IgD-negative memory B cell (primary cell): ENCODE data around the gene PITPNB. TPM values are rescaled to one million over a fixed set of nuclear protein-coding genes. Genes with fewer than 3 reads are reported as not detected.
A peak's percentile ranks its signal among the peaks of the same experiment; 100 is the strongest.

Experiments
- H3K27ac Mint-ChIP-seq, 3 donors: one replicate each; pipeline ENCODE4 v1.8.0; 2020 to 2022; ENCODE audit warnings: mild to moderate bottlenecking in 3 of 3, mixed read lengths in 3 of 3, moderate library complexity in 1 of 3
- H3K27me3 Mint-ChIP-seq: one replicate; pipeline ENCODE4 v1.8.0; 2021; ENCODE audit warnings: mixed read lengths
- H3K36me3 Mint-ChIP-seq: one replicate; pipeline ENCODE4 v1.8.0; 2020; ENCODE audit warnings: mild to moderate bottlenecking, mixed read lengths
- H3K4me1 Mint-ChIP-seq, 3 donors: one replicate each; pipeline ENCODE4 v1.8.0; 2020 to 2022; ENCODE audit warnings: mixed read lengths in 3 of 3, mild to moderate bottlenecking in 1 of 3
- H3K4me3 Mint-ChIP-seq, 4 donors: one replicate each; pipeline ENCODE4 v1.8.0; 2020 to 2022; ENCODE audit warnings: mild to moderate bottlenecking in 4 of 4, mixed read lengths in 4 of 4, moderate library complexity in 3 of 4
- H3K9me3 Mint-ChIP-seq, 3 donors: one replicate each; pipeline ENCODE4 v1.8.0; 2020 to 2021; ENCODE audit warnings: mixed read lengths in 3 of 3, mild to moderate bottlenecking in 1 of 3
- polyA plus RNA-seq: library from polyadenylated mRNA; unstranded; fragments of 300-500 nt; fragmentation: Illumina TruSeq; gene quantifications from one replicate; pipeline ENCODE4 v1.2.3, GENCODE V29; 2021

Gene PITPNB
- polyA plus RNA-seq, 1 donor from 2014 or later: 55.9 TPM

DNA sequence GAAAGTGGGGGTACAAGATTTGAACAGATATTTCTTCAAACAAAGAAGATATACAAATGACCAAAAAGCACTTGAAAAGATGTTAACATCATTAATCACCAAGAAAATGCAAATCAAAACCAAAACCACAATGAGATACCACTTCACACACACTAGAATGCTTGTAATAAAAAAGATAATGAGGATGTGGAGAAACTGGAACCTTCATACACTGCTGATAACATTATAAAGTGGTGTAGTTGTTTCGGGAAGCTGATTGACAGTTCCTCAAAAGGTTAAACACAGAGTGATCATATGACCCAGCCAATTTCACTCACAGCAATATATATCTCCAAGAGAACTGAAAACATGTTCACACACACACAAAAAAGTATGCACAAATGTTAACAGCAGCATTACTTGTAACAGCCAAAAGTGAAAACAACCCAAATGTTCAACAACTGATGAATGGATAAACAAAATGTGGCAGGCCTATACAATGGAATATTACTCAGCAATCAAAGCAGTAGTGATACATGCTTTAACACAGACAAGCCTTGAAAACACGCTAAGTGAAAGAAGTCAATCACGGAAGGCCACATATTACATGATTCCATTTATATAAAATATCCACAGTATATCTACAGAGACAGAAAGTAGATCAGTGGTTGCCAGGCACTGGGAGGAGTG is 15.1 kb downstream of the PITPNB start:
- H3K27me3 Mint-ChIP-seq: no peaks in the 10 kb centered on the region
- peaks cover 12% of the 10 kb centered on the region for H3K36me3 Mint-ChIP-seq
- peak overlapping the region in 1 of 3 donors; percentile 32 for H3K27ac Mint-ChIP-seq
- peaks cover 12 to 22% (median 14%) of the 10 kb centered on the region in 3 donors for H3K4me1 Mint-ChIP-seq
- no peak overlapping the region for H3K4me3 Mint-ChIP-seq
- H3K9me3 Mint-ChIP-seq: no peaks in the 10 kb centered on the region

DNA sequence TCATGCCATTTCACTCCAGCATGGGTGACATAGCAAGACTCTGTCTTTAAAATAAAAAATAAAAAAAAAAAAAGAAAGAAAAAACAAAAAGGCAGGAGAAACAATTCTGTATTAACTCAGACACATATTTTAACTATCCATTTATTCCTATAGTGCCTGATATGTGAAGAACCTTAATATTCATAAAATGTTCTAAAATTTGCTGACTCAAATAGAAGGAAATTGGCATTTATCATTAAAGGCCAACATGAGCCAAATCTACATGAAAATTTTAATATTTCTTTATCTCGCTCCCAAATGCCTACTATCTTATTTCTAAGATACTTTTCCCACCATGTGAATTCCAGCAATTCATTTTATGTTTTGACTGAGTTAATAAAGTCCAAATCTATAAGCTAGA is 18.9 kb downstream of the PITPNB start:
- H3K36me3 Mint-ChIP-seq: peaks cover 7% of the 10 kb centered on the region

DNA sequence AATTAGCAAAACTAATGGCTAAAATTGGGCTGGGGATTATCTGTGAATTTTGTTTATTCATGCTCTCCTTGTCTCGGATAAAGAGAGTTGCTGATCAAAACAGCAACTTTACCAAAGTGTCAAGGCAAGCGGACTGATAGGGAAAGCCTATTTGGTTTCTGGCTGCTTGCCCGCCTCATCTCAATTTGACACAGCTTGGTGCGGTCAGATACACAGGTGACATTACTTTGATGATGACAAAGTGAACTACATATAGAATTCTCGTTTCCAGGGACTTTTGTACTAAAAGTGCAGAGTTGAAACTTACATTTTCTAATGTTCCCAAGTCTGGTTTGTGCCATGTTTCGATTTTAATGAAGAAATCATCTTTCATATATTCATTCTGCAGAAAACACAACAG is 22.8 kb downstream of the PITPNB start:
- H3K27me3 Mint-ChIP-seq: no peaks in the 10 kb centered on the region
- H3K36me3 Mint-ChIP-seq: peaks cover 6% of the 10 kb centered on the region
- H3K9me3 Mint-ChIP-seq: no peaks in the 10 kb centered on the region
- peaks cover 10 to 21% (median 12%) of the 10 kb centered on the region in 3 donors for H3K4me1 Mint-ChIP-seq
- peak overlapping the region in 1 of 3 donors; percentile 9 for H3K27ac Mint-ChIP-seq
- H3K4me3 Mint-ChIP-seq: no peak overlapping the region

More for the DNA sequence above, 18.9 kb downstream of the PITPNB start:
- Mint-ChIP-seq H3K4me1 (peaks cover 16 to 25% (median 24%) of the 10 kb centered on the region in 3 donors), H3K27me3 (no peaks in the 10 kb centered on the region), H3K4me3 (no peak overlapping the region), H3K9me3 (no peaks in the 10 kb centered on the region), H3K27ac (no peak overlapping the region)

DNA sequence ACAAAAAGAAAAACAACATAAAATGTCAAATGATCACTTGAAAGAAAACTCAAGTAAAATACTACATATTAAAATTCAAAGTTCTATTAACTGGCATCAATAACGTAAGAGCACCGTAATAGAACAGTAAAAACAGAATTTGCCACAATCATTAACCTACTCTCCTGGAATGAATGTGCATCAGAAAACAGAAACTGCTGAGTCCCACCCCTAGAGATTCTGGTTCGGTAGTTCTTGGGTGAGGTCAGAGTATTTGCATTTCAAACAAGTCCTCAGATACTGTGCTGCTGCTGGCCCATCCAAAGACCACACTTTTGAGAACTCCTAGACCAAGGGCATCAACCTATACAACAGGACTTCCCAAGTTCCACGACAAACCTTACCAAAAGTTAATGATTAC is 23.5 kb downstream of the PITPNB start:
- H3K27me3 Mint-ChIP-seq: no peaks in the 10 kb centered on the region
- no peak overlapping the region for H3K4me3 Mint-ChIP-seq
- H3K27ac Mint-ChIP-seq: no peak overlapping the region
- no peaks in the 10 kb centered on the region for H3K9me3 Mint-ChIP-seq
- peaks cover 10 to 15% (median 11%) of the 10 kb centered on the region in 3 donors for H3K4me1 Mint-ChIP-seq
- H3K36me3 Mint-ChIP-seq: peaks cover 6% of the 10 kb centered on the region

DNA sequence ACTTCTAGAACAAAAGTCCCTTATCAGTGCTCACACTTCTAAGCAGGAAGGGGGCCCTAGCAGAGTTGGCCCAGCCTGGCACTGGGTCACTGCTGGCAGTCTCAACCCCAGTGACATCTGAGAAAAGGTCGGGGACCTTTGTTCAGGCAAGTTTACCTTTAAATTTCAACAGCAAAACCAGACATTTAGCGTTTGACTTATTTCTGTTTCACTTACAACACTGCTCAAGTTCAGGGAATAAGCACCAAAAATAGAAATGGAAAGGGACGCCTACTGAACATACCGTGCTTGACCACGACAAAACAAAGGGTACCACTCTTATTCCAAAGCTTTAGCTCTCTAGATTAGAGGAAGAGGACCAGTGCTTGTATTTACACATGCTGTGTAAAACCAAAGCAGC is 26.2 kb downstream of the PITPNB start:
- Mint-ChIP-seq H3K4me3 (no peak overlapping the region), H3K4me1 (peaks cover 10 to 11% (median 10%) of the 10 kb centered on the region in 3 donors), H3K27ac (no peak overlapping the region), H3K36me3 (peaks cover 4% of the 10 kb centered on the region), H3K9me3 (no peaks in the 10 kb centered on the region), H3K27me3 (no peaks in the 10 kb centered on the region)

DNA sequence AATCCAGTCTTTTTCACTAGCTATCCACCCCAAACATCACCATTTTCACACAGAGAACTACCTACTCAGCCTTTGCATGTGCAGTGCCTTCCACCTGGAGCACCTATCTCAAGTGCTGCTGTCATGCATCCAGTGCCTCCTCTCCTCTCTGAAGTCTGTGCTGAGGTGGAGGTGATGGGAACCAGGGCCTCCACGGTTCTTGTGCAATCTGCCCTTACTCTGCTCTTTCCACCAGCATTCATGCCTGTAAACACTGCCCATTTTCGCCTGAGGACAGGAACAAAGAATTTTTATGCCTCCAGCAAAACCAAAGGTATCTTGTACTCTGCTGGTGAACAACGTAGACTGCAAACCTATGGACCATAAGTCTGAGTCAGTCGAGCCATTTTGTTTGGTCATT is 27.0 kb downstream of the PITPNB start:
- Mint-ChIP-seq H3K4me3 (no peak overlapping the region), H3K9me3 (no peaks in the 10 kb centered on the region), H3K4me1 (peaks cover 11% of the 10 kb centered on the region in 3 donors), H3K36me3 (peaks cover 4% of the 10 kb centered on the region), H3K27ac (peak overlapping the region in 1 of 3 donors; percentile 80), H3K27me3 (no peaks in the 10 kb centered on the region)

DNA sequence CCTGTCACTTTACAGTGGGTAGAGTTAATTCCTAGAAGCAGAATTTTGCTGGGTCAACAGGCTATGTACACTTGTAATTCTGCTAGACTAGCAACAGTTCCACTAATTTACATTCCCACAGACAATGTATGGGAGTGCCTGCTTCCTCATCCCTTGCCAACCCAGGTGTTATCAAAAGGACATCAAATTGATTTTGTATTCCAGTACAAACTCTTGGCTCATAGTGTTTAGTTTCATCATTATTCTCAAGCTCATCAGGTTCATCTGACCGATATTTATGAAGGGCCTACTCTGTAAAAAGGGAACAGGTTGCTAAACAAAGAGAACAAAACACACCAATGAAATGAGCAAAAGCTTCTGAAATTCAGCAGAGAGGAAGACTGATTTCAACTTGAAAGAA is 30.7 kb downstream of the PITPNB start:
- Mint-ChIP-seq H3K4me3 (no peak overlapping the region), H3K27ac (no peak overlapping the region), H3K27me3 (no peaks in the 10 kb centered on the region), H3K36me3 (peaks cover 4% of the 10 kb centered on the region), H3K9me3 (no peaks in the 10 kb centered on the region), H3K4me1 (peaks cover 2 to 9% (median 3%) of the 10 kb centered on the region in 3 donors)

DNA sequence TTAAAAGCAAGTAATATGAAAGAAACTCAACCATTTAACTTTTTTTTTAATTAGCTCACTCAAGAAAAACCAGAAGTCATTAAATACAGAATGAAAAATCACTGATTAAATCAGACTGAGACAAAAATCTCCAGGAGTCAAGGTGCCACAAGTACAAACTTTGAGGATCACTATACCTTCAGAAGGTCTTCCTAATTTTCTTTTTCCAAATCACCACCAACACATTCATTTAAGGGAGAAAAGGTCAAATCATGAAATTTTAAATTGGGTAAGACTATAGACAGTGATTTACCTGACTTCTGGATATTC is 32.3 kb downstream of the PITPNB start:
- no peaks in the 10 kb centered on the region for H3K27me3 Mint-ChIP-seq
- H3K27ac Mint-ChIP-seq: peak overlapping the region in 1 of 3 donors; percentile 63
- H3K9me3 Mint-ChIP-seq: no peaks in the 10 kb centered on the region
- no peak overlapping the region for H3K4me3 Mint-ChIP-seq
- peaks cover 4% of the 10 kb centered on the region for H3K36me3 Mint-ChIP-seq
- peaks cover 2 to 9% (median 3%) of the 10 kb centered on the region in 3 donors for H3K4me1 Mint-ChIP-seq

DNA sequence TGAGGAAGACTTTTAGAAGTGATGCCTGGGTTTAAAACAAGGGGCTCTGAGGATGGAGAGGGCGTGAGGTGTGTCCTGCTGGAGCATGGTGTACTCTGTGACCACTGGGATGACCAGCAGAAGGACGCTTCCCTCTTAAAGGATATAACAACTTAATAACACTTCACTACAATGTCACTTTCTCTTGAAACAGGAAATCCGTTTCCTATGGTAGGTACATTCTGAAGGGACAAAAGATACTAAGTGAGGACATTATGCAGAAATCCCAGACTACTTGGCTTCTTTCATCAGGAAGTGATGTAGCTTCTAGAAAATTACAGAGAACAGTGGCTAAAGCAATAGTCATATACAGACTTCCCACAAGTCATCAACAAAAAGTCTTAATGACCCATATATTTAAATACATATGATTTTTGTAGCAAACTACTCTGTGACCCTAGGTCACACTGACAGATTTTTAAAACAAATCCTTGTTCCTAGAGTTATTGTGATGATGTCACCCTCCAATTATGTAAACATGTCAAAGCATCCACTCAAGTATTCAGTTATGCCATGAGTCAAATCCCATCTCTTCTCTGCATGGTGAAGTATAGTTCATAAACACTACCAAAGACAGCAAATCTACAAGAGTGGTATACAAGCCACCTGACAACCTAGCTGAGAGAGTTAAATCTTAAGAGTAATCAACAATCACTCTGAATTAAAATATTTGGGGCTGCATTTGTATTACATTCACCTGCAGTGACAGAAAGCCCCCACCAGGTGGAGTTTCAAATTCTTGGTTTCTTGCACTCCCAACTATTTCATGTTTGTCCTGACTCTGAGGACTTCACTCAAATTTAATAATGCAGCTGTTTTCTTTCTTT is 32.8 kb downstream of the PITPNB start:
- Mint-ChIP-seq H3K4me1 (peaks cover 2 to 9% (median 3%) of the 10 kb centered on the region in 3 donors), H3K36me3 (peaks cover 2% of the 10 kb centered on the region), H3K27ac (no peak overlapping the region), H3K27me3 (no peaks in the 10 kb centered on the region), H3K4me3 (no peak overlapping the region), H3K9me3 (no peaks in the 10 kb centered on the region)

DNA sequence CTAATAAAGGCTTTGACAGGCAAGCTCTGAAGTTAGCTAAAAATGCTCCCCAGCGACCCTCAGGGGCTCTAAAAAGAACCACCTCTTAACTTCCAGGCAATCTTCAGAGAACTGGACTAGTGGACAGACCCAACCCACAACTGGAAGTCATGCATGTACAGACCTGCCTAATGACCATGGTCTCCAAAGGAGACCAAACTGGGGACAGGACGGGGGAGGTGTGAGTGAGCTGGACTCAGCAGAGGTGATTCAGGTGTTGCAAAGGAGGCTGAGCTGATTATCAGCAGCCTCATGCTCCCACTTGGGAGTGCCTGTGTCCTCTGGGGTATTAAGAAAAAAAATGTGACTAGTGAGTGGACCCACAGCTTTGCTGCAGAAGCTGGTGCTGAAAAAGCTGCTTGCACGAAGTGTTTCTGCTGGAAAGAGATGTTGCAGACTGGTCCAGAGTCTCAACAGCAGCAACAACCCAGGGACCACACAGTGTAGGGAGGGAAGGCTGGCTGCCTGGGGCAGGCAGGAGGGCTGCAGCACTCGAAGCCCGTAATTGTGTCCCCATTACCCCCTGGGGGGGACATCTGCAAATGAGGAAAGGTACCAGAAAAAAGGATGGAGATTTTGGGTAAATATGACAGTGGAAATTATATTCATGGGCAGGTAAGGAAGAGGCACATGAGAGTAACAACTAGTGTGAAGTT is 35.3 kb downstream of the PITPNB start:
- peak overlapping the region in 1 of 3 donors; percentile 69 for H3K27ac Mint-ChIP-seq
- peaks cover 3 to 14% (median 8%) of the 10 kb centered on the region in 3 donors for H3K4me1 Mint-ChIP-seq
- H3K36me3 Mint-ChIP-seq: no peaks in the 10 kb centered on the region

DNA sequence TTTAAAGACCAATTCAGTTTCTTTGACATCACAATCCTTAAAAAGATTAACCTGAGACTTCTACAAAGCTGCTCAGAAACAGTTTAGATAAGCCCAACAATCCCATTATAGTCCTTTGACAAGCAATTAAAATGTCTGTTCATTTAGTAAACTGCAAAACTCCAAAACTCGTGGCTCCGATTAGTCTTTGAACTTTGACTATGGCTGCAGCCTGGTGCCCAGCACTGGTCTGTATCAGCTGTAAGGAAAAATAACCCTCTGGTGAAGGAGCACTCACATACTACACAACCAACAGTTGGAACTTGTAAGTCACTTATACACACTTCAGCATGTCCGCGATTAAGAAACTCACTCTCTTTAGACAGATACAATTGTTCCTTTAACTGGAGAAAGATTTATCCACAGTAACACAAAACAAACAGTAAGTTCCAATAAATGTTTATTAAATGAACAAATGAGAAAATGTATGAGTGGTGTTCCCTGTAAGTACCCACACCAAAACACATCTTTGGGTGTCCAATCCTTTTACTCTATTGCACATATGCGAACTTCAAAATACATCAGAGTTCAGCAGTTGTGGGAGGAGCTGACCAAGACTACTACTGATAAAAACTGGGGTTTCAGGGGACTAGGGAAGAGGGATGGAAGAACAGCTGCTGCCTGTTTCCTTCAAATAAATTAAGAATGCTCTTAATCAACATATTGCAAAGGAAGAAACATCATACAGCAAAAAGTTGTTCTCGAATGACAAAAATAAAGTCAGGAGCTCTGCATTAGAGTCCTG is 36.4 kb downstream of the PITPNB start:
- H3K9me3 Mint-ChIP-seq: no peaks in the 10 kb centered on the region
- peak overlapping the region in 1 of 3 donors; percentile 23 for H3K27ac Mint-ChIP-seq
- H3K27me3 Mint-ChIP-seq: no peaks in the 10 kb centered on the region
- H3K36me3 Mint-ChIP-seq: no peaks in the 10 kb centered on the region
- peaks cover 5 to 16% (median 12%) of the 10 kb centered on the region in 3 donors for H3K4me1 Mint-ChIP-seq
- H3K4me3 Mint-ChIP-seq: no peak overlapping the region

More for the DNA sequence above, 35.3 kb downstream of the PITPNB start:
- no peaks in the 10 kb centered on the region for H3K27me3 Mint-ChIP-seq
- no peak overlapping the region for H3K4me3 Mint-ChIP-seq
- H3K9me3 Mint-ChIP-seq: no peaks in the 10 kb centered on the region

DNA sequence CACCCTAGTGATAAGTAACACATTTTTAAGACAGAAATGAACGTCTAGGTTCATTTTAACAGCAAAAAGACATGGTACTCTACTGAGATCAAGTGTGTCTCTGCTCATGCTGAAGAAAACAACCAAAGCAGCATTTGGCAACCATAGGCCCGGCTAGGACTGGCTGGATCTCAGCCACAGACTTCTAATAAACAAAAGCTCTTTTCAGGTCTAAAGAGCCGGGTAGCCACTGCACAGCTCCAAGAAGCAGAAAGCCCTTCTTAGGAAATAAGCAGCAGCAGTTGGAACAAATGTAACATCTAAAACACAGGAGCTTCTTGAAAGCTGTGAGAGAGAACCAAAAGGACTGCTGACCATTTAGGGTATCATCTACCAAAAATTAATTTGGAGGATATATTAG is 37.6 kb downstream of the PITPNB start:
- Mint-ChIP-seq H3K36me3 (no peaks in the 10 kb centered on the region), H3K27ac (no peak overlapping the region), H3K9me3 (no peaks in the 10 kb centered on the region), H3K4me1 (peaks cover 4 to 13% (median 12%) of the 10 kb centered on the region in 3 donors), H3K4me3 (no peak overlapping the region), H3K27me3 (no peaks in the 10 kb centered on the region)

DNA sequence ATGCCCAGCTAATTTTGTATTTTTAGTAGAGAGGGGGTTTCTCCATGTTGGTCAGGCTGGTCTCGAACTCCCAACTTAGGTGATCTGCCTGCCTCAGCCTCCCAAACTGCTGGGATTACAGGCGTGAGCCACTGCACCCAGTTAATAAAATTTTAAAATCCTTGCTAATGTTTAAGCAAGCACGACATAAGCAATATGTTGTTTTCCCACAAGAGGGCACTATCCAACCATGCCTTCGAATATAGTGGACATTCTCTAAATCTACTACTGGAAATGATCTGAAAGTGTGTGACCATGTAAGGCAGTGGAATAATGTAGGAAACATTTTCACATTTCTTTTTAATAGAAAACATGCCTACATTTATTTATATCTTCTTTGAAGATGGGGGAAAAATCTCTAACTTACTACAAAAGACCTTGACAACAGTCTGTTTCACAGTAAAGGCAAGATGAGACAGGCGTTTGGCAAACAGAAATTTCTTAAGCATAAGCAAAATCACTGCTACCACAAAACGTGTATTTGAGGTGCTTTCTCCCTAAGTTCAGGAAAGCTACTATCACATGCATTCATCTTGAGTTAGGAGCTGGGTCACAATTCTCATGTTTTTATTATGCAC is 38.2 kb downstream of the PITPNB start:
- Mint-ChIP-seq H3K4me3 (no peak overlapping the region), H3K4me1 (peaks cover 7 to 15% (median 13%) of the 10 kb centered on the region in 3 donors), H3K27ac (no peak overlapping the region), H3K27me3 (no peaks in the 10 kb centered on the region), H3K36me3 (no peaks in the 10 kb centered on the region), H3K9me3 (no peaks in the 10 kb centered on the region)

DNA sequence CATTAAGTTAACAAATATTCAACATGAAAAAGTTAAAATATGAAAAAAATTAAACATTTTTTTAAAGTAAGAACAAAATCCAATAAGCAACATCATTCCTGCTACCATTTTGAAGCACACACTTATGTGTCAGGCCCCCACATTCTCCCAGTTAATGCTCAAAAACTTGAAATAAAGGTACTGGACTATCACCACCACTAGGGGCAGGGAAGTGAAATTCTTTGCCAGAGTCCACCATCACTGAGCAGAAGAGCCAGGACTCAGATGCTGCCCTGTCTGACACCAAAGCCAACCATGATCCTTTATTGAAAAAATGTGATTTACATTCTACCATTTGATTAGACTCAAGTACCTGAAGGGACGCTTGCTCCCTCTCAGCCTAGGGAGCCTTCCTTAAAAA is 39.1 kb downstream of the PITPNB start:
- Mint-ChIP-seq H3K4me1 (peaks cover 12 to 20% (median 18%) of the 10 kb centered on the region in 3 donors), H3K27me3 (no peaks in the 10 kb centered on the region), H3K9me3 (no peaks in the 10 kb centered on the region), H3K27ac (no peak overlapping the region), H3K4me3 (no peak overlapping the region), H3K36me3 (no peaks in the 10 kb centered on the region)
